ENCODE data around the gene PARD3B.

- TF ChIP-seq POLR2A (IDR thresholded peaks at IDR 0.05; ENCODE audit: control extremely low read depth in 1 of 2, low read depth in 2 of 2, low read length in 2 of 2) (no peak), CTCF (IDR thresholded peaks at IDR 0.05; ENCODE audit: control extremely low read depth in 1 of 3, insufficient read depth in 1 of 3, low read depth in 1 of 3, low read length in 3 of 3) (no peak), CHD1 (IDR thresholded peaks at IDR 0.05; ENCODE audit: low read depth, low read length) (no peak), BCL11A (IDR thresholded peaks at IDR 0.05; ENCODE audit: low read depth in 2 of 2, low read length in 2 of 2) (no peak), ATF2 (IDR thresholded peaks at IDR 0.05; ENCODE audit: low read length) (no peak), TAF1 (IDR thresholded peaks at IDR 0.05; ENCODE audit: low read depth, low read length) (no peak), SUZ12 (IDR thresholded peaks at IDR 0.05; ENCODE audit: low read length) (no peak), RFX5 (IDR thresholded peaks at IDR 0.05; ENCODE audit: borderline replicate concordance, low read depth, low read length) (no peak), MAX (IDR thresholded peaks at IDR 0.05) (no peak), HDAC6 (IDR thresholded peaks at IDR 0.05; ENCODE audit: low read depth, low read length) (no peak)
These were observed 806.8 kb downstream of the PARD3B start for GRCh38 chr2:205352094-205352493.

Measured in H1 (cell line).